SK-N-SH (cell line): ENCODE data around the gene CELSR1. TPM values are rescaled to one million over a fixed set of nuclear protein-coding genes. Genes with fewer than 3 reads are reported as not detected.

Experiments used
- CTCF ChIA-PET: fragments of 300-600, 350-600 bp; formaldehyde crosslinking; extraction: SDS; loops from one replicate; lab custom pipeline; 2021; lab: Yijun Ruan, JAX
- POLR2A ChIA-PET: fragments of 350-600 bp; sonication (Branson Sonifier 250); formaldehyde crosslinking; extraction: SDS; loops from one replicate; lab custom pipeline; 2020; ENCODE audit warnings: antibody characterized with exemption, inconsistent platforms; lab: Yijun Ruan, JAX
- DNase-seq: peaks from one replicate; pipeline ENCODE4 v3.0.0; 2012
- H2AFZ ChIP-seq: fragments of 200-600 bp; sonication (generic); 2 replicates; pipeline ENCODE4 v1.8.1; 2016; ENCODE audit warnings: antibody characterized with exemption, mild to moderate bottlenecking, low read depth
- H3F3A ChIP-seq: fragments of 200-600 bp; sonication (generic); replicated peaks from 2 replicates; pipeline ENCODE3; 2016; ENCODE audit warnings: antibody characterized with exemption, mild to moderate bottlenecking; ENCODE audit not compliant: insufficient read depth
- H3K27ac ChIP-seq, 2 experiments: fragments of 200-500 bp in 1 of 2; fragments of 200-600 bp in 1 of 2; sonication (Bioruptor generic) in 1 of 2; sonication (generic), shearing (Covaris generic) in 1 of 2; 2 replicates each; pipeline versions ENCODE4 v1.5.1 to v1.6.1; 2014 to 2016; ENCODE audit warnings: low read depth in 2 of 2, inconsistent platforms in 1 of 2, low read length in 1 of 2, mild to moderate bottlenecking in 1 of 2, mixed read lengths in 1 of 2
- H3K27me3 ChIP-seq: fragments of 200-600 bp; sonication (generic), shearing (Covaris generic); 2 replicates; pipeline ENCODE4 v1.6.1; 2016; ENCODE audit warnings: mixed run types; ENCODE audit not compliant: insufficient read depth
- H3K36me3 ChIP-seq, 2 experiments: fragments of 200-500 bp in 1 of 2; fragments of 200-600 bp in 1 of 2; sonication (Bioruptor generic) in 1 of 2; sonication (generic) in 1 of 2; replicated peaks in 1 of 2; 2 replicates each; pipeline versions ENCODE3 to v1.5.1; 2014 to 2016; ENCODE audit warnings: low read length in 1 of 2, mild to moderate bottlenecking in 1 of 2; ENCODE audit not compliant: insufficient read depth in 2 of 2, control insufficient read depth in 1 of 2
- H3K4me1 ChIP-seq, 2 experiments: fragments of 200-500 bp in 1 of 2; fragments of 200-600 bp in 1 of 2; sonication (Bioruptor generic) in 1 of 2; sonication (generic), shearing (Covaris generic) in 1 of 2; 2 replicates each; pipeline versions ENCODE4 v1.5.1 to v1.6.1; 2014 to 2016; ENCODE audit warnings: low read depth in 1 of 2, low read length in 1 of 2, mixed run types in 1 of 2; ENCODE audit not compliant: insufficient read depth in 2 of 2, control insufficient read depth in 1 of 2
- H3K4me2 ChIP-seq: fragments of 200-600 bp; sonication (generic), shearing (Covaris generic); 2 replicates; pipeline ENCODE4 v1.6.1; 2017; ENCODE audit warnings: mixed run types
- H3K4me3 ChIP-seq, 2 experiments: fragments of 200-500 bp in 1 of 2; fragments of 200-600 bp in 1 of 2; sonication (Bioruptor generic) in 1 of 2; sonication (generic), shearing (Covaris generic) in 1 of 2; 2 replicates each; pipeline versions ENCODE4 v1.5.1 to v1.8.1; 2014 to 2016; ENCODE audit warnings: low read depth in 2 of 2, inconsistent platforms in 1 of 2, low read length in 1 of 2, mild to moderate bottlenecking in 1 of 2, mixed read lengths in 1 of 2, moderate library complexity in 1 of 2
- H3K79me2 ChIP-seq: fragments of 200-600 bp; sonication (generic); 2 replicates; pipeline ENCODE4 v1.8.1; 2017; ENCODE audit warnings: mild to moderate bottlenecking; ENCODE audit not compliant: insufficient read depth
- H3K9ac ChIP-seq: fragments of 200-600 bp; sonication (generic); 2 replicates; pipeline ENCODE4 v1.6.1; 2017; ENCODE audit warnings: mixed run types
- H3K9me2 ChIP-seq: fragments of 200-600 bp; sonication (generic); 2 replicates; pipeline ENCODE4 v1.6.1; 2017; ENCODE audit warnings: mixed run types
- H3K9me3 ChIP-seq: fragments of 200-600 bp; sonication (generic); 2 replicates; pipeline ENCODE4 v1.6.1; 2017; ENCODE audit warnings: mixed run types, mild to moderate bottlenecking, moderate library complexity
- H4K20me1 ChIP-seq: fragments of 200-600 bp; sonication (generic); 2 replicates; pipeline ENCODE4 v1.6.1; 2017; ENCODE audit warnings: mild to moderate bottlenecking, mixed run types; ENCODE audit not compliant: insufficient read depth
- CTCF ChIP-seq: fragments of 200-600 bp; sonication (generic); IDR thresholded peaks from 2 replicates; pipeline ENCODE4 v1.6.1; 2017; ENCODE audit warnings: antibody characterized with exemption, mild to moderate bottlenecking, moderate library complexity
- FOSL2 ChIP-seq: IDR thresholded peaks from 2 replicates; pipeline ENCODE4 v1.4.0; 2012; ENCODE audit warnings: low read depth, mild to moderate bottlenecking, moderate library complexity, borderline replicate concordance
- FOXJ3 ChIP-seq: sonication (generic); formaldehyde crosslinking; IDR thresholded peaks from 2 replicates; pipeline ENCODE4 v1.5.1; 2020; ENCODE audit warnings: mild to moderate bottlenecking, missing genetic modification reagents
- FOXM1 ChIP-seq: IDR thresholded peaks from 2 replicates; pipeline ENCODE4 v1.4.0; 2012; ENCODE audit warnings: low read depth, mild to moderate bottlenecking
- GABPA ChIP-seq: IDR thresholded peaks from 2 replicates; pipeline ENCODE4 v1.4.0; 2012; ENCODE audit warnings: low read depth, mild to moderate bottlenecking
- GATA2 ChIP-seq: sonication (generic); formaldehyde crosslinking; IDR thresholded peaks from 2 replicates; pipeline ENCODE4 v1.5.0; 2020; ENCODE audit warnings: mild to moderate bottlenecking, missing genetic modification reagents
- JUND ChIP-seq: IDR thresholded peaks from 2 replicates; pipeline ENCODE4 v1.4.0; 2012
- NRF1 ChIP-seq: IDR thresholded peaks from 2 replicates; pipeline ENCODE4 v1.6.1; 2012; ENCODE audit warnings: low read depth, mild to moderate bottlenecking, low read length
- RAD21 ChIP-seq: IDR thresholded peaks from 2 replicates; pipeline ENCODE4 v1.6.1; 2012; ENCODE audit warnings: mild to moderate bottlenecking, low read length
- RCOR1 ChIP-seq: fragments of 150-350 bp; IDR thresholded peaks from 2 replicates; pipeline ENCODE4 v1.6.1; 2017; ENCODE audit warnings: antibody characterized with exemption, low read length
- REST ChIP-seq: IDR thresholded peaks from 2 replicates; pipeline ENCODE4 v1.6.1; 2012; ENCODE audit warnings: mild to moderate bottlenecking, low read depth, low read length, moderate library complexity
- RXRA ChIP-seq: IDR thresholded peaks from 2 replicates; pipeline ENCODE4 v1.4.0; 2012; ENCODE audit warnings: low read depth, mild to moderate bottlenecking, borderline replicate concordance
- TAF1 ChIP-seq: IDR thresholded peaks from 2 replicates; pipeline ENCODE4 v1.6.1; 2012; ENCODE audit warnings: low read depth, mild to moderate bottlenecking, low read length, moderate library complexity, borderline replicate concordance
- TCF12 ChIP-seq: IDR thresholded peaks from 2 replicates; pipeline ENCODE4 v1.4.0; 2012
- TEAD4 ChIP-seq: IDR thresholded peaks from 2 replicates; pipeline ENCODE4 v1.4.0; 2012; ENCODE audit warnings: mild to moderate bottlenecking, borderline replicate concordance; ENCODE audit not compliant: insufficient read depth
- YY1 ChIP-seq: IDR thresholded peaks from 2 replicates; pipeline ENCODE4 v1.4.0; 2012; ENCODE audit warnings: low read depth, mild to moderate bottlenecking
- WGBS: methylation state at CpG from one replicate; pipeline ENCODE4 v1.1.6; 2017; ENCODE audit warnings: low lambda C conversion rate; 5-methylcytosine and 5-hydroxymethylcytosine counted together
- polyA plus RNA-seq, 3 experiments: library from polyadenylated mRNA; depleted of rRNA; stranded (reverse); fragments of >200 nt; gene quantifications; 2 replicates each; pipeline ENCODE4 v1.2.3, GENCODE V29; 2012
- TF ChIP-seq, protein P1 (sequence below): fragments of 150-350 bp; IDR thresholded peaks from 2 replicates; pipeline ENCODE4 v1.6.1; 2017; ENCODE audit warnings: antibody characterized with exemption, low read length, low read depth, borderline replicate concordance

Gene CELSR1
- polyA plus RNA-seq, 1 of the 3 experiments (the other 2 are of a cell fraction), result 5.0 TPM

DNA sequence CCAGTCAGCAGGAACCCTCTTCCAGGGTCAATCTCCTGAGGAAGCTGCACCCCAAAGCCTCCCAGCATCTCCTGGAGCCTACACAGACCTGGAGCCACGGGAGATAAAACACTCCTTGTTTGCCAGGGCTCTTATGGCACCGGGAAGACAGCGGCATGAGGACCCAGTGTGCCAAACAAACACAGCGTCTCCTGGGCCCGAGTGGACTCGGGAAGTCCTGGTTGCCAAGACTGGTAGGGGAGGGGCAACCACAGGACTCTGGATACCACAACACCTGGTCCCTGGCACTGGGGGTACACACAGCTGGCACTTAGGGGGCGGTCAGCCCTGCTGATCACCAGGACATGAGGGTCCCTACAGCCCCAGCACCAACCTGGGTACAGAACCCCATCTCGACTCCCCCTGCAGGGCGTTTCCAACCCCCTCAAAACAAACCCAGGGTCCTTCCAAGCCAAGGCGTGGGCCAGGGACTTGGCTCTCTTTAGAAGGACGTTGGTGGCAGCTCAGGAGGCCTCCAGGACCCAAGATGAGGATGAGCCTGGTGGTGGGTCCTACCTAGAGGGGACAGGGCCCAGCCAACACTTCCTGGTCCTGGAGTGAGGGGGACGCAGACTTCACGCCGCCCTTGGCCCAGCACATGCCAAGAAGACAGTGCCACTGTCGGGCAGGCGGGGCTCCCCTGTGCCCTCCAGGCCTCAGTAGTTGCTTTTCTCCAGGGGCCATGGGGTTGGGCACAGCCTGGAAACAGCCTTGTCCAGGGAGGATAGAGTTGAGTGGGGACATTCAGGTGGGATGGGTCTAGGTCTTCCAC is 85.0 kb downstream of the CELSR1 start:
- Histone ChIP-seq H3K9ac (no peak overlapping the region), H4K20me1 (no peaks in the 10 kb centered on the region), H3K36me3 (no peaks in the 10 kb centered on the region), H3K79me2 (no peaks in the 10 kb centered on the region), H3K9me2 (no peaks in the 10 kb centered on the region), H3K4me1 (no peaks in the 10 kb centered on the region; a peak in 1 of 4 replicates), H3F3A (no peaks in the 10 kb centered on the region), H2AFZ (no peak overlapping the region), H3K27me3 (no peaks in the 10 kb centered on the region), H3K4me2 (no peak overlapping the region), H3K27ac (no peak overlapping the region), H3K4me3 (no peak overlapping the region), H3K9me3 (no peaks in the 10 kb centered on the region)
- WGBS, result 82% methylated on average over 10 of the region's 16 CpGs
- ChIA-PET CTCF (interaction anchor here (1.0 kb wide), 1 partner anchor 90 kb away, joined by 4 read pairs; no protein-coding TSS in a partner anchor), POLR2A (no interaction called here)
- TF ChIP-seq RAD21, result no peak
- TF ChIP-seq GABPA, result no peak
- TF ChIP-seq GATA2, result no peak
- TF ChIP-seq NRF1, result no peak
- TF ChIP-seq REST, result no peak
- DNase-seq, result no peak

GRCh38 chr22:46451741-46452140 is 85.7 kb downstream of the CELSR1 start:
- POLR2A ChIA-PET, result no interaction called here
- Histone ChIP-seq H3K4me2 (no peak overlapping the region), H3K9me3 (no peaks in the 10 kb centered on the region), H3K4me1 (no peaks in the 10 kb centered on the region; a peak in 1 of 4 replicates), H3K27ac (no peak overlapping the region), H3K79me2 (no peaks in the 10 kb centered on the region), H3K4me3 (no peak overlapping the region), H3K9ac (no peak overlapping the region), H3K36me3 (no peaks in the 10 kb centered on the region), H4K20me1 (no peaks in the 10 kb centered on the region), H2AFZ (no peak overlapping the region), H3F3A (no peaks in the 10 kb centered on the region), H3K9me2 (no peaks in the 10 kb centered on the region), H3K27me3 (no peaks in the 10 kb centered on the region)
- DNase-seq, result no peak
- WGBS, result 71% methylated on average over 5 of the region's 12 CpGs
- CTCF ChIA-PET, result interaction anchor here (1.0 kb wide), 1 partner anchor 91 kb away, joined by 4 read pairs; no protein-coding TSS in a partner anchor
- TF ChIP-seq TCF12 (no peak), CTCF (no peak), FOXJ3 (CRISPR knock-in tag) (no peak), RXRA (no peak), TAF1 (no peak), FOXM1 (no peak), YY1 (no peak), REST (no peak), JUND (no peak), FOSL2 (no peak), TEAD4 (no peak), RCOR1 (no peak), RAD21 (no peak)
- TF ChIP-seq, protein P1, sequence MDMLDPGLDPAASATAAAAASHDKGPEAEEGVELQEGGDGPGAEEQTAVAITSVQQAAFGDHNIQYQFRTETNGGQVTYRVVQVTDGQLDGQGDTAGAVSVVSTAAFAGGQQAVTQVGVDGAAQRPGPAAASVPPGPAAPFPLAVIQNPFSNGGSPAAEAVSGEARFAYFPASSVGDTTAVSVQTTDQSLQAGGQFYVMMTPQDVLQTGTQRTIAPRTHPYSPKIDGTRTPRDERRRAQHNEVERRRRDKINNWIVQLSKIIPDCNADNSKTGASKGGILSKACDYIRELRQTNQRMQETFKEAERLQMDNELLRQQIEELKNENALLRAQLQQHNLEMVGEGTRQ, result no peak
